HG03095 (cell line): ENCODE measurements around the gene JSRP1.

Experiments used
- ATAC-seq: cut with Tn5 transposase; IDR thresholded peaks from one replicate; pipeline ENCODE4 v1.9.1; 2021; ENCODE audit warnings: moderate library complexity; ENCODE audit not compliant: unreplicated experiment

The JSRP1 gene

GRCh38 chr19:2247433-2248101 lies 8.7 kb downstream of the JSRP1 start:
- no peak for ATAC-seq

- no peak for ATAC-seq
Observed at GRCh38 chr19:2246801-2247361, 9.3 kb downstream of the JSRP1 start.

GRCh38 chr19:2246014-2246620 lies 10.1 kb downstream of the JSRP1 start:
- ATAC-seq: no peak

- no peak for ATAC-seq
Observed at GRCh38 chr19:2245273-2245672, 10.9 kb downstream of the JSRP1 start.

- no peak for ATAC-seq
Observed at GRCh38 chr19:2244486-2244885, 11.7 kb downstream of the JSRP1 start.

GRCh38 chr19:2244125-2244411 lies 12.1 kb downstream of the JSRP1 start:
- no peak for ATAC-seq

- ATAC-seq: no peak
Observed at GRCh38 chr19:2243274-2244124, 12.7 kb downstream of the JSRP1 start.

GRCh38 chr19:2242816-2243215 lies 13.4 kb downstream of the JSRP1 start:
- no peak for ATAC-seq

GRCh38 chr19:2242092-2242537 lies 14.1 kb downstream of the JSRP1 start:
- no peak for ATAC-seq

- ATAC-seq: no peak
Observed at GRCh38 chr19:2240881-2241760, 15.1 kb downstream of the JSRP1 start.

GRCh38 chr19:2239771-2240770 lies 16.1 kb downstream of the JSRP1 start:
- no peak for ATAC-seq

- no peak for ATAC-seq
Observed at GRCh38 chr19:2239173-2239572, 17.0 kb downstream of the JSRP1 start.

- ATAC-seq: no peak
Observed at GRCh38 chr19:2237869-2238153, 18.4 kb downstream of the JSRP1 start.

GRCh38 chr19:2237051-2237868 lies 19.0 kb downstream of the JSRP1 start:
- no peak for ATAC-seq

GRCh38 chr19:2236314-2237050 lies 19.7 kb downstream of the JSRP1 start, which contains the start of the genes PLEKHJ1 and SF3A2:
Gene PLEKHJ1 (minus strand): TSS chr19:2236329. CDS start chr19:2236248, 81 bp downstream.
Gene SF3A2 (plus strand): TSS chr19:2236824. CDS start chr19:2243419, 6,595 bp downstream.
- peak; percentile 51 for ATAC-seq

GRCh38 chr19:2236064-2236313 lies 20.2 kb downstream of the JSRP1 start:
- no peak for ATAC-seq

GRCh38 chr19:2235381-2236063 lies 20.7 kb downstream of the JSRP1 start:
- no peak for ATAC-seq

- ATAC-seq: no peak
Observed at GRCh38 chr19:2234996-2235380, 21.2 kb downstream of the JSRP1 start.
